PFSK-1 (cell line): Measurements from ENCODE around the gene LGALS9.

Experiments
- FOXP2 ChIP-seq: optimal IDR thresholded peaks from 2 replicates; pipeline ENCODE3; 2011; ENCODE audit warnings: borderline replicate concordance, control low read depth, inconsistent platforms; ENCODE audit not compliant: insufficient read depth; ENCODE audit errors: extremely low read length, extremely low read depth
- POLR2AphosphoS5 ChIP-seq: IDR thresholded peaks from 2 replicates; pipeline ENCODE4 v1.6.1; 2012; ENCODE audit warnings: low read depth, mild to moderate bottlenecking, control low read depth, low read length, moderate library complexity
- REST ChIP-seq, 2 experiments: IDR thresholded peaks; 2 replicates each; pipeline versions ENCODE4 v1.6.1 to v1.8.0; 2011 to 2012; ENCODE audit warnings: low read depth in 2 of 2, low read length in 2 of 2, control low read depth in 1 of 2, inconsistent platforms in 1 of 2, mild to moderate bottlenecking in 1 of 2, moderate library complexity in 1 of 2; ENCODE audit not compliant: insufficient read depth in 1 of 2
- SIN3A ChIP-seq: IDR thresholded peaks from 2 replicates; pipeline ENCODE4 v1.6.1; 2012; ENCODE audit warnings: mild to moderate bottlenecking, low read length, moderate library complexity, borderline replicate concordance; ENCODE audit not compliant: insufficient read depth
- TAF1 ChIP-seq: IDR thresholded peaks from 2 replicates; pipeline ENCODE4 v1.6.1; 2012; ENCODE audit warnings: low read length, control low read depth, borderline replicate concordance; ENCODE audit not compliant: insufficient read depth

The LGALS9 gene

GRCh38 chr17:27663936-27664605 lies 33.1 kb downstream of the LGALS9 start:
- TF ChIP-seq TAF1 (no peak), SIN3A (no peak)

GRCh38 chr17:27664606-27664965 lies 33.6 kb downstream of the LGALS9 start:
- no peak for TF ChIP-seq SIN3A
- TF ChIP-seq REST (IDR thresholded peaks at IDR 0.05; ENCODE audit: insufficient read depth in 1 of 2, low read depth in 2 of 2, low read length in 2 of 2) = no peak
- TF ChIP-seq TAF1 = no peak
- TF ChIP-seq FOXP2 = no peak
- TF ChIP-seq POLR2AphosphoS5 = no peak

GRCh38 chr17:27665549-27665948 lies 34.6 kb downstream of the LGALS9 start:
- TF ChIP-seq SIN3A (no peak), POLR2AphosphoS5 (no peak), TAF1 (no peak), REST (IDR thresholded peaks at IDR 0.05; ENCODE audit: insufficient read depth in 1 of 2, low read depth in 2 of 2, low read length in 2 of 2) (no peak), FOXP2 (no peak)

GRCh38 chr17:27666831-27667560 lies 36.0 kb downstream of the LGALS9 start:
- TF ChIP-seq POLR2AphosphoS5 = no peak
- no peak for TF ChIP-seq REST (IDR thresholded peaks at IDR 0.05; ENCODE audit: insufficient read depth in 1 of 2, low read depth in 2 of 2, low read length in 2 of 2)
- TF ChIP-seq TAF1 = no peak
- no peak for TF ChIP-seq SIN3A
- no peak for TF ChIP-seq FOXP2

- no peak for TF ChIP-seq FOXP2
- TF ChIP-seq POLR2AphosphoS5 = no peak
- TF ChIP-seq SIN3A = no peak
- no peak for TF ChIP-seq REST (IDR thresholded peaks at IDR 0.05; ENCODE audit: insufficient read depth in 1 of 2, low read depth in 2 of 2, low read length in 2 of 2)
- no peak for TF ChIP-seq TAF1
Observed at GRCh38 chr17:27667656-27668487, 36.9 kb downstream of the LGALS9 start.
